ENCODE measurements around the gene UBE2C. TPM values are rescaled to one million over a fixed set of nuclear protein-coding genes. Genes with fewer than 3 reads are reported as not detected.
A peak's percentile ranks its signal among the peaks of the same experiment; 100 is the strongest.

Gene UBE2C
- total and polyA plus RNA-seq, 2 donors from 2014 or later, result 2.0 to 2.4 TPM

DNA sequence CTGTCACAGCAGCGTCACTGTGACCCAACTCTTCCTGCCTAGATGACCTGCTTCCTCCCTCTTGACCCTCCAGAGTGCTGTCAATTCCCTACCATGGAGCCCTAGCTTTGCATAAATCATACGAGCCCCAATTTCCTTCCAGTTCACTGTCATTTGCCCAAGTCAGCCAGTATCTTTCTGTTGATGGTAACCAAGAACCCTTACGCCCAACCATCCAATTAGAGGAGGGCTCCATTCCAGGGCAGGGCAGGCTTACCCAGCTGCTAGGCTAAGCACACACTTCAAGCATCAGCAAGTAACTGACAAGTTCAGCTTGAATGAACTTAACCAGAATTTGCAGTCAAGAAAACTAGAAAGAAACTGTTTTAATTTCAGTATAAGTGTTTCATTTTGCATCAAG is 46.5 kb upstream of the UBE2C start:
- peak in 1 of 5 donors; percentile 39 for DNase-seq
- FAIRE-seq, result no peak
- TF ChIP-seq, protein P1, sequence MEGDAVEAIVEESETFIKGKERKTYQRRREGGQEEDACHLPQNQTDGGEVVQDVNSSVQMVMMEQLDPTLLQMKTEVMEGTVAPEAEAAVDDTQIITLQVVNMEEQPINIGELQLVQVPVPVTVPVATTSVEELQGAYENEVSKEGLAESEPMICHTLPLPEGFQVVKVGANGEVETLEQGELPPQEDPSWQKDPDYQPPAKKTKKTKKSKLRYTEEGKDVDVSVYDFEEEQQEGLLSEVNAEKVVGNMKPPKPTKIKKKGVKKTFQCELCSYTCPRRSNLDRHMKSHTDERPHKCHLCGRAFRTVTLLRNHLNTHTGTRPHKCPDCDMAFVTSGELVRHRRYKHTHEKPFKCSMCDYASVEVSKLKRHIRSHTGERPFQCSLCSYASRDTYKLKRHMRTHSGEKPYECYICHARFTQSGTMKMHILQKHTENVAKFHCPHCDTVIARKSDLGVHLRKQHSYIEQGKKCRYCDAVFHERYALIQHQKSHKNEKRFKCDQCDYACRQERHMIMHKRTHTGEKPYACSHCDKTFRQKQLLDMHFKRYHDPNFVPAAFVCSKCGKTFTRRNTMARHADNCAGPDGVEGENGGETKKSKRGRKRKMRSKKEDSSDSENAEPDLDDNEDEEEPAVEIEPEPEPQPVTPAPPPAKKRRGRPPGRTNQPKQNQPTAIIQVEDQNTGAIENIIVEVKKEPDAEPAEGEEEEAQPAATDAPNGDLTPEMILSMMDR (IDR thresholded peaks at IDR 0.05; ENCODE audit: borderline replicate concordance, extremely low read depth, insufficient read depth), result no peak

DNA sequence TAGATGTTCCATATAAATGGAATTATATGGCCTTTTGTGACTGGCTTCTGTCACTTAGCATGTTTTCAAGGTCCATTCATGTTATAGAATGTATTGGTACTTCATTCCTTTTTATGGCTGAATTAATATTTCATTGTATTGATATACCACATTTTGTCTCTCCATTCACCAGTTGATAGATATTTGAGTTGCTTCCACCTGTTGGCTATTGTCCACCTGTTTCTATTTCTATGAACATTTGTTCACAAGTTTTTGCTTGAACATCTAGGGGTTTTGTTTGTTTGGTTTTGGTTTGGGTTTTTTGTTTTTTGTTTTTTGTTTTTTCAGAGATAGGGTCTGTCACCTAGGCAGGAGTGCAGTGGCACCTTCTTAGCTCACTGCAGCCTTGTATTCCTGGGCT is 44.0 kb upstream of the UBE2C start:
- TF ChIP-seq, protein P1 (IDR thresholded peaks at IDR 0.05; ENCODE audit: borderline replicate concordance, extremely low read depth, insufficient read depth), result no peak
- no peaks in the 10 kb centered on the region for H3K36me3 ChIP-seq (ENCODE audit: control insufficient read depth in 2 of 3, insufficient read depth in 3 of 3, low read length in 3 of 3)
- no peak for DNase-seq
- intact Hi-C loops (cut with DNase I), result no loop called here
- H3K4me3 ChIP-seq (ENCODE audit: low read length in 3 of 3), result no peak overlapping the region
- peaks cover 0 to 3% (median 0%) of the 10 kb centered on the region in 3 donors for H3K4me1 ChIP-seq (ENCODE audit: control insufficient read depth in 2 of 3, insufficient read depth in 2 of 3, low read depth in 1 of 3, low read length in 3 of 3)
- H3K27me3 ChIP-seq (ENCODE audit: control insufficient read depth, insufficient read depth, low read length), result no peaks in the 10 kb centered on the region
- H3K9ac ChIP-seq (ENCODE audit: low read length in 3 of 3), result no peak overlapping the region
- no peak overlapping the region for H3K27ac ChIP-seq (ENCODE audit: low read depth in 2 of 2, low read length in 2 of 2)
- no peak for FAIRE-seq
- H3K9me3 ChIP-seq (ENCODE audit: control insufficient read depth in 2 of 3, insufficient read depth in 1 of 3, low read length in 3 of 3), result no peaks in the 10 kb centered on the region

More for the DNA sequence above, 46.5 kb upstream of the UBE2C start:
- H3K4me3 ChIP-seq (ENCODE audit: low read length in 3 of 3), result no peak overlapping the region
- H3K27ac ChIP-seq (ENCODE audit: low read depth in 2 of 2, low read length in 2 of 2), result no peak overlapping the region
- no peaks in the 10 kb centered on the region for H3K4me1 ChIP-seq (ENCODE audit: control insufficient read depth in 2 of 3, insufficient read depth in 2 of 3, low read depth in 1 of 3, low read length in 3 of 3)
- no peaks in the 10 kb centered on the region for H3K27me3 ChIP-seq (ENCODE audit: control insufficient read depth, insufficient read depth, low read length)
- intact Hi-C loops (cut with DNase I), result no loop called here
- H3K9me3 ChIP-seq (ENCODE audit: control insufficient read depth in 2 of 3, insufficient read depth in 1 of 3, low read length in 3 of 3), result no peaks in the 10 kb centered on the region
- H3K36me3 ChIP-seq (ENCODE audit: control insufficient read depth in 2 of 3, insufficient read depth in 3 of 3, low read length in 3 of 3), result no peaks in the 10 kb centered on the region
- no peak overlapping the region for H3K9ac ChIP-seq (ENCODE audit: low read length in 3 of 3)

DNA sequence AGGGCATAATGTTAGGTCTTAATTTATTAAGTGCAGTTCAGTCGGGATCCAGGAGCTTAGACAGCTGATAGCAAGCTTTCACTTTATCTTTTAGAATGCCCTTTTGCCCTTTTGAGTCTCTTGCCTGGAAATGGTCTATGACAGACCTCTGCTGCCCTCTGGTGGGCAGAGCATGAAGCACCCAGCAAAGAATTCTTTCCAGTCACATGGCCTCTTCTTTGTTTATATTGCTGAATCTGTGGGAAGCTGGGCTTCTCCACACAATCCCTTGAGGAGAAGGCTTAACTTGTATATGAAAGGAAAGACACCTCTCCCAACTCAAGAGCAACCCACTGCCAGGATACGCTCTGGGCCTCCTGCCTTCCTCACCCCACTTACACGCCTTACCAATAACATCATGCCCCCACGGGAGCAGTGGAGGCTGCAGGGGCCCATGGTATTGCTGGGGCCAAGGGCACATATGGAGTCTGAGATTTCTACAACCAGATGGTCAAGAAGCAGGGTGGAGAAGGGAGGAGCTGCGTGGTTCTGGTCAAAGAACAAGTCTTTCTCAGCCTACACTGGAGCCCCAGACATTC is 41.2 kb upstream of the UBE2C start:
- intact Hi-C loops (cut with DNase I), result loop anchor here (10.0 kb wide), 1 partner anchor 456 kb away; no protein-coding TSS in a partner anchor
- FAIRE-seq, result no peak
- Histone ChIP-seq H3K27ac (ENCODE audit: low read depth in 2 of 2, low read length in 2 of 2) (no peak overlapping the region), H3K4me3 (ENCODE audit: low read length in 3 of 3) (no peak overlapping the region), H3K9ac (ENCODE audit: low read length in 3 of 3) (no peak overlapping the region), H3K36me3 (ENCODE audit: control insufficient read depth in 2 of 3, insufficient read depth in 3 of 3, low read length in 3 of 3) (no peaks in the 10 kb centered on the region), H3K9me3 (ENCODE audit: control insufficient read depth in 2 of 3, insufficient read depth in 1 of 3, low read length in 3 of 3) (no peaks in the 10 kb centered on the region), H3K27me3 (ENCODE audit: control insufficient read depth, insufficient read depth, low read length) (no peaks in the 10 kb centered on the region), H3K4me1 (ENCODE audit: control insufficient read depth in 2 of 3, insufficient read depth in 2 of 3, low read depth in 1 of 3, low read length in 3 of 3) (peaks cover 0 to 3% (median 0%) of the 10 kb centered on the region in 3 donors)
- TF ChIP-seq, protein P1 (IDR thresholded peaks at IDR 0.05; ENCODE audit: borderline replicate concordance, extremely low read depth, insufficient read depth), result peak; percentile 96
- DNase-seq, result peak; percentile 83 to 93 (median 90)
